ENCODE data around the gene CXCL8.

Gene CXCL8

DNA sequence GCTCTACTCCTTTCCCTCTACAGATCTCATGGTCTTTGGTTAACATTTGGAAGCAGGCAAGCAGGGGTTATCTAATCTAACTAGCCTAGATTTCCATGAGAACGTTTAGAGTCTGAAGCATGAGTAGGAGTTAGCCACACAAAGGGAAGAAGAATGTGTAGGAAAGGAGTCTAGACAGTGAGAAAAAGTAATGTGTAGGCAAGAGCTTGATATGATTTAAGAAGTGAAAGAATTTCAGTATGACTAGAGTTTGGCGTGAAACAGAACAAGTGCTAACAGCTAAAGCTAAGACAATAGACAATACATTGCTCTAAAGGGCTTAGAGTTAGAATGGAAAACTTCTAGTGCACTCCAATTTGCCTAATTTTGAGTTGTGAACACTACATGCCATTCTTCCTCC lies 10.8 kb downstream of the CXCL8 start:
- peak; percentile 67 for DNase-seq (ENCODE audit: low read depth)
- TF ChIP-seq, protein P1, sequence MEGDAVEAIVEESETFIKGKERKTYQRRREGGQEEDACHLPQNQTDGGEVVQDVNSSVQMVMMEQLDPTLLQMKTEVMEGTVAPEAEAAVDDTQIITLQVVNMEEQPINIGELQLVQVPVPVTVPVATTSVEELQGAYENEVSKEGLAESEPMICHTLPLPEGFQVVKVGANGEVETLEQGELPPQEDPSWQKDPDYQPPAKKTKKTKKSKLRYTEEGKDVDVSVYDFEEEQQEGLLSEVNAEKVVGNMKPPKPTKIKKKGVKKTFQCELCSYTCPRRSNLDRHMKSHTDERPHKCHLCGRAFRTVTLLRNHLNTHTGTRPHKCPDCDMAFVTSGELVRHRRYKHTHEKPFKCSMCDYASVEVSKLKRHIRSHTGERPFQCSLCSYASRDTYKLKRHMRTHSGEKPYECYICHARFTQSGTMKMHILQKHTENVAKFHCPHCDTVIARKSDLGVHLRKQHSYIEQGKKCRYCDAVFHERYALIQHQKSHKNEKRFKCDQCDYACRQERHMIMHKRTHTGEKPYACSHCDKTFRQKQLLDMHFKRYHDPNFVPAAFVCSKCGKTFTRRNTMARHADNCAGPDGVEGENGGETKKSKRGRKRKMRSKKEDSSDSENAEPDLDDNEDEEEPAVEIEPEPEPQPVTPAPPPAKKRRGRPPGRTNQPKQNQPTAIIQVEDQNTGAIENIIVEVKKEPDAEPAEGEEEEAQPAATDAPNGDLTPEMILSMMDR (IDR thresholded peaks at IDR 0.05; ENCODE audit: low read length, missing control alignments), result no peak
- H3K4me3 ChIP-seq (replicated peaks; ENCODE audit: low read depth, low read length), result no peak overlapping the region

DNA sequence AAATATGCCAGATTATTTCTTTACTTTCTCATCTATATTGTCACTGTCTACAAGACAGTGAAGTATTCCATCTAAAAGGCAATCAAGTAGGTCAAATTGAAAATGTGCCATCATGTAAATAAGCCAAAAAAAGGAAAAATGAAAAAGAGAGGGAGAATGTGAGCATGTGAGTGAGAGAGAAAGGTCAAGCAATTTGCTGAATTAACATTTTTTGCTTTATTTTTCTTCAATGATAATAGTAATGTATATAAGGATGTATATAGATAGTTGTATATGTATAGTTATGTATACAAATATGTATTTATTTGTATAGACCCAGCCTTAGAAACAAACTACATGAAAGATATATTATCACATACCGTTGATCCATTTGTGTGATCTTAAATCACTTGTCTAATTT lies 11.5 kb downstream of the CXCL8 start:
- TF ChIP-seq, protein P1 (IDR thresholded peaks at IDR 0.05; ENCODE audit: low read length, missing control alignments), result no peak
- no peak for DNase-seq (ENCODE audit: low read depth)
- H3K4me3 ChIP-seq (replicated peaks; ENCODE audit: low read depth, low read length), result no peak overlapping the region

DNA sequence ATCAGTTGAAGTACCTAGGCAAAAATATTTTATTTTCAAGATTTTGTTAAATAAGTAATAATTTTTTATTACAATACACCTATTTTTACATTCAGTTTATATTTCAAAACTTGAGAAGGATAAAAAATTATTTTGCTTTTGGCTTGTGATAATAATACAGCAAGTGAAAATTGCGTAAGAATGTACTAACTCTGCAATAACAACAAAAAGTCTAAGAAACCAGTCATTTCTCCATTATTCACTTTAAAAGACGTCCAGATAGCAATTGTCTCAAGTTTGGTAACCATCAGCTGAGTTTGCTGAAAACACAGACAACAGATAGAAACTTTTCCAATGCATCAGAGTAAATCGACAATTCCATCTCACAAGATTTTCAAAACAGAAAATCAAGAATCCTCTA lies 12.1 kb downstream of the CXCL8 start:
- TF ChIP-seq, protein P1 (IDR thresholded peaks at IDR 0.05; ENCODE audit: low read length, missing control alignments), result no peak
- no peak for DNase-seq (ENCODE audit: low read depth)
- H3K4me3 ChIP-seq (replicated peaks; ENCODE audit: low read depth, low read length), result no peak overlapping the region

DNA sequence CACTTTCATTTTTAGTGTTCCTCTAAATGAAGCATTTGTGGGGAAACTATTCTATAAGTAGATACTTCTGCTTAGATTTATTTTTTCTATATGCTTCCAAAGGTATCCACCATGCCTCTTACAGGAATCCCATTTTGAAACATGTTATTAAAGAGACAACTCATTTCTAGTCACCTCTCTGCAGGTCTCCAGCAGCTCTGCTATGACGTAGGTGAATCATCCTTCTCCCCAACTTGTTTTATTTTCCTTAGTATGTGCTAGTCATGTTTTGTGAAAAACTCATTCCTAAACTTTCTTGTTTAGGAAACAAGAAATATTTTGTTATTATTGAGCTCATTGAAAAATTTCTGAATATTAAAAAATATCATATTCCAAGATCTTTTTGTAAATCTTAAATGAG lies 12.8 kb downstream of the CXCL8 start:
- H3K4me3 ChIP-seq (replicated peaks; ENCODE audit: low read depth, low read length), result no peak overlapping the region
- DNase-seq (ENCODE audit: low read depth), result no peak
- TF ChIP-seq, protein P1 (IDR thresholded peaks at IDR 0.05; ENCODE audit: low read length, missing control alignments), result no peak

DNA sequence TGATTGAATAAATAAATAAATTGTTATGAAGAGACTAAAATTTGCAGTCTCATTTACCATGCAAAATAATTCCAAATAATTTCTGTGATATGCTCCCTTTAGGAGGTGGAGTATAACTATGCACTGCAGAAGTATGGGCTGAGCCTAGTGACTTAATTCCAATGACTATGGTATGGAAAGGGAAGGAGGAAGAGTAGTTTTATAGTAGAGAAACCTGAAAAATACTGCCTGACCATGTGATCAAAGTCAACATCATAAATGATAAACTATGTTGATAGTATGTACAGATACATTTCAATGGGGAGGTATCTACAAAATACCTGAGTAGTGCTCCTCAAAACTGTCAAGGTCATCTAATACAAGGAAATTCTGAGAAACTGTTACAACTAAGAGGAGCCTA lies 14.6 kb downstream of the CXCL8 start:
- no peak overlapping the region for H3K4me3 ChIP-seq (replicated peaks; ENCODE audit: low read depth, low read length)
- DNase-seq (ENCODE audit: low read depth), result no peak
- TF ChIP-seq, protein P1 (IDR thresholded peaks at IDR 0.05; ENCODE audit: low read length, missing control alignments), result no peak

DNA sequence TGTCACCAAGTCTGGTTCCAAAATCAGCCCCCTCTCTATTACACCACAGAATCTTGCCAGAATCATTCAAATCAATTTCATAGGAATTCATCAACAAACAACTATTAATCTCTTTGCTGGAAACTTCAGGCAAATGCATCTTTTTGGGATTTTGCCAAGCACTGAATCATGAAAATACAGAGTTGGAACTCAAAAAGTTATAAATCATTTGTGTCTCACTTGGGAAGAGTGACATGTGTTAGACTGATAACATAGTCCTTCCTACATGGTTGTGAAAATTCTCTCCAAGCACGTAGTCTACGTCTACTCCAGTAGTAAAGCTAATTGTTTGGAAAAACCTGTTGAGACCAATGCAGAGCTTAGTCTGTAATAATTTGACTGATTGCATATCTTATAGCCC lies 19.0 kb downstream of the CXCL8 start:
- TF ChIP-seq, protein P1 (IDR thresholded peaks at IDR 0.05; ENCODE audit: low read length, missing control alignments), result no peak
- DNase-seq (ENCODE audit: low read depth), result peak; percentile 22
- H3K4me3 ChIP-seq (replicated peaks; ENCODE audit: low read depth, low read length), result no peak overlapping the region

DNA sequence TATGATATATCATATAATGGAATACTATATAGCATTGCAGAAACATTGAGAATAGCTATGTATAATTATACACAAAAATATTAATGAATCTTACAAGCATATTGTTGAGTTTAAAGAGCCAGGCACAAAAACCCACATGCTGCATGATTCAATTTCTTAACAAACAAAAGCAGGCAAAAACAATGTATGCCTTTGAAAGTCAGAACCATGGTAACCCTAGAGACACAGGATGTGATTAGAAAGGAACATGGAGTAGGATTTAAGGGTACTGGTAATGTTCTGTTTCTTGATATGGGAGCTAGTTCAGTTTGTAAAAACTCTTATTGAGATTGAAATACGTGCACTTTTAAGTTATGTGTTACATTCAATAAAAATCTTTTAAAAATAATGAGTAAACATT lies 21.5 kb downstream of the CXCL8 start:
- no peak overlapping the region for H3K4me3 ChIP-seq (replicated peaks; ENCODE audit: low read depth, low read length)
- TF ChIP-seq, protein P1 (IDR thresholded peaks at IDR 0.05; ENCODE audit: low read length, missing control alignments), result no peak
- peak; percentile 48 for DNase-seq (ENCODE audit: low read depth)

Measured in fibroblast of pulmonary artery (primary cell).